Activated naive CD4-positive, alpha-beta T cell treated with anti-CD3 and anti-CD28 coated beads, Interleukin-2, amount 50 U/mL, for 72 hours (primary cell): Measurements from ENCODE around the gene SNX8. TPM values are rescaled to one million over a fixed set of nuclear protein-coding genes. Genes with fewer than 3 reads are reported as not detected.
"Not testable (repeated sequence)": the region's sequence is repeated elsewhere in the genome, so short reads cannot be mapped to it uniquely, and the experiment has no call there.

ENCODE experiments used
- ATAC-seq, 2 donors: fragments of 150-1000 bp; cut with Tn5 transposase; 2 replicates each; pipeline ENCODE4 v1.10.0; 2021; ENCODE audit warnings: mild to moderate bottlenecking in 2 of 2, moderate library complexity in 2 of 2
- DNase-seq, 2 donors: peaks; one replicate each; pipeline ENCODE4 v3.0.0; 2021 to 2022; ENCODE audit warnings: low spot score in 2 of 2
- H3K27ac Mint-ChIP-seq, 2 donors: one replicate each; pipeline ENCODE4 v1.8.0; 2022; ENCODE audit warnings: mild to moderate bottlenecking in 2 of 2, mixed read lengths in 2 of 2
- H3K36me3 Mint-ChIP-seq, 2 donors: one replicate each; pipeline ENCODE4 v1.8.0; 2022; ENCODE audit warnings: mixed read lengths in 2 of 2
- H3K9me3 Mint-ChIP-seq, 2 donors: one replicate each; pipeline ENCODE4 v1.8.0; 2022; ENCODE audit warnings: mixed read lengths in 2 of 2
- total RNA-seq, 2 donors: library from RNA; stranded (reverse); gene quantifications; one replicate each; pipeline ENCODE4 v1.2.3, GENCODE V29; 2022

The SNX8 gene
- total RNA-seq, result 10 to 100 TPM; 35.6 to 36.1 TPM

GRCh38 chr7:2314209-2314955 lies at the start of gene SNX8:
Gene SNX8, minus strand, starts transcription at chr7:2314441. Its CDS starts 20 bp downstream, at chr7:2314421.
- Mint-ChIP-seq H3K9me3 (no peaks in the 10 kb centered on the region), H3K27ac (peak within 1 kb of the TSS; percentile 89 to 90), H3K36me3 (peaks cover 0 to 5% of the 10 kb centered on the region in 2 donors)
- DNase-seq (peak; percentile 89 to 99), ATAC-seq (peak; percentile 92 to 93)

GRCh38 chr7:2362385-2363088 lies 48.3 kb upstream of the SNX8 start:
- Mint-ChIP-seq H3K36me3 (peaks cover 29 to 35% of the 10 kb centered on the region in 2 donors), H3K27ac (peak overlapping the region in 1 of 2 donors; percentile 73), H3K9me3 (no peaks in the 10 kb centered on the region)
- DNase-seq (no peak), ATAC-seq (no peak)

GRCh38 chr7:2360796-2361195 lies 46.6 kb upstream of the SNX8 start:
- H3K27ac Mint-ChIP-seq, result peak overlapping the region in 1 of 2 donors; percentile 82
- ATAC-seq (no peak), DNase-seq (no peak)
- H3K9me3 Mint-ChIP-seq, result no peaks in the 10 kb centered on the region
- peaks cover 36 to 42% of the 10 kb centered on the region in 2 donors for H3K36me3 Mint-ChIP-seq

GRCh38 chr7:2359610-2360009 lies 45.4 kb upstream of the SNX8 start:
- DNase-seq (no peak), ATAC-seq (no peak)
- Mint-ChIP-seq H3K9me3 (no peaks in the 10 kb centered on the region), H3K36me3 (peaks cover 34 to 45% of the 10 kb centered on the region in 2 donors), H3K27ac (peak overlapping the region; percentile 65 to 73)

- no peak for DNase-seq
- Mint-ChIP-seq H3K27ac (peak overlapping the region in 1 of 2 donors; percentile 73), H3K9me3 (no peaks in the 10 kb centered on the region), H3K36me3 (peaks cover 38 to 47% of the 10 kb centered on the region in 2 donors)
- no peak for ATAC-seq
These were observed 44.8 kb upstream of the SNX8 start for GRCh38 chr7:2358968-2359527.

- Mint-ChIP-seq H3K9me3 (no peaks in the 10 kb centered on the region), H3K36me3 (peaks cover 37% of the 10 kb centered on the region in 2 donors), H3K27ac (peak overlapping the region; percentile 2 to 14)
- DNase-seq (no peak), ATAC-seq (no peak)
These were observed 43.3 kb upstream of the SNX8 start for GRCh38 chr7:2357571-2357970.

- Mint-ChIP-seq H3K27ac (peak overlapping the region; percentile 14 to 90), H3K36me3 (peaks cover 33% of the 10 kb centered on the region in 2 donors), H3K9me3 (no peaks in the 10 kb centered on the region)
- ATAC-seq, result no peak
- no peak for DNase-seq
These were observed 42.9 kb upstream of the SNX8 start for GRCh38 chr7:2357165-2357564.

- Mint-ChIP-seq H3K9me3 (no peaks in the 10 kb centered on the region), H3K27ac (peak overlapping the region; percentile 90 to 100), H3K36me3 (peaks cover 29 to 31% of the 10 kb centered on the region in 2 donors)
- DNase-seq (no peak), ATAC-seq (no peak)
These were observed 41.4 kb upstream of the SNX8 start for GRCh38 chr7:2355705-2356008.

GRCh38 chr7:2354939-2355704 lies 40.9 kb upstream of the SNX8 start:
- no peak for DNase-seq
- peaks cover 24 to 28% of the 10 kb centered on the region in 2 donors for H3K36me3 Mint-ChIP-seq
- peak overlapping the region; percentile 90 to 100 for H3K27ac Mint-ChIP-seq
- H3K9me3 Mint-ChIP-seq, result no peaks in the 10 kb centered on the region
- ATAC-seq, result peak in 1 of 2 donors; percentile 2

- peak; percentile 89 to 92 for ATAC-seq
These were observed 40.1 kb upstream of the SNX8 start, which contains the start of gene EIF3B for GRCh38 chr7:2354186-2354938. Gene EIF3B, plus strand, starts transcription at chr7:2354827. Its CDS starts 95 bp downstream, at chr7:2354922.

GRCh38 chr7:2353936-2354185 lies 39.6 kb upstream of the SNX8 start:
- no peaks in the 10 kb centered on the region for H3K9me3 Mint-ChIP-seq
- H3K27ac Mint-ChIP-seq, result peak overlapping the region; percentile 100
- DNase-seq (peak; percentile 87 to 93), ATAC-seq (peak; percentile 77 to 78)
- peaks cover 24% of the 10 kb centered on the region in 2 donors for H3K36me3 Mint-ChIP-seq

More at GRCh38 chr7:2354186-2354938, 40.1 kb upstream of the SNX8 start, which contains the start of gene EIF3B:
- Mint-ChIP-seq H3K36me3 (peaks cover 24 to 28% of the 10 kb centered on the region in 2 donors), H3K27ac (peak within 1 kb of the TSS; percentile 100), H3K9me3 (no peaks in the 10 kb centered on the region)
- DNase-seq, result peak; percentile 89 to 90

- DNase-seq, result no peak
- H3K36me3 Mint-ChIP-seq, result peaks cover 24% of the 10 kb centered on the region in 2 donors
- no peaks in the 10 kb centered on the region for H3K9me3 Mint-ChIP-seq
- ATAC-seq, result peak in 1 of 2 donors; percentile 8
- peak overlapping the region; percentile 100 for H3K27ac Mint-ChIP-seq
These were observed 39.1 kb upstream of the SNX8 start for GRCh38 chr7:2353113-2353935.

GRCh38 chr7:2350861-2351260 lies 36.6 kb upstream of the SNX8 start:
- Mint-ChIP-seq H3K27ac (no peak overlapping the region), H3K9me3 (no peaks in the 10 kb centered on the region), H3K36me3 (peaks cover 14% of the 10 kb centered on the region in 2 donors)
- ATAC-seq (no peak), DNase-seq (no peak)

- no peak for DNase-seq
- Mint-ChIP-seq H3K9me3 (no peaks in the 10 kb centered on the region), H3K36me3 (peaks cover 10 to 11% of the 10 kb centered on the region in 2 donors), H3K27ac (peak overlapping the region in 1 of 2 donors; percentile 29)
- no peak for ATAC-seq
These were observed 35.8 kb upstream of the SNX8 start for GRCh38 chr7:2350055-2350454.

GRCh38 chr7:2347351-2348063 lies 33.3 kb upstream of the SNX8 start:
- H3K36me3 Mint-ChIP-seq, H3K27ac Mint-ChIP-seq, DNase-seq, H3K9me3 Mint-ChIP-seq: not testable (repeated sequence)
- peak; percentile 31 to 33 for ATAC-seq
